Renal cortical epithelial cell (primary cell): ENCODE measurements around the gene TSSK2. TPM values are rescaled to one million over a fixed set of nuclear protein-coding genes. Genes with fewer than 3 reads are reported as not detected.

Experiments used
- DNase-seq: peaks from one replicate; pipeline ENCODE4 v3.0.0-alpha.2; 2011; ENCODE audit warnings: low read depth
- total RNA-seq: library from RNA; depleted of rRNA; stranded (reverse); fragments of >200 nt; gene quantifications from 2 replicates; pipeline ENCODE4 v1.2.3, GENCODE V29; 2014

Gene TSSK2
- total RNA-seq, 1 donor from 2014 or later, result not detected

GRCh38 chr22:19125011-19125410 is 6.1 kb upstream of the TSSK2 start:
- no peak for DNase-seq

- DNase-seq, result no peak
Observed at GRCh38 chr22:19125474-19126308, 5.4 kb upstream of the TSSK2 start.

GRCh38 chr22:19126309-19127273 is 4.5 kb upstream of the TSSK2 start:
- no peak for DNase-seq

GRCh38 chr22:19127329-19128008 is 3.6 kb upstream of the TSSK2 start:
- no peak for DNase-seq

GRCh38 chr22:19128009-19128401 is 3.1 kb upstream of the TSSK2 start:
- no peak for DNase-seq

GRCh38 chr22:19128946-19129727 is 2.0 kb upstream of the TSSK2 start:
- no peak for DNase-seq

GRCh38 chr22:19129871-19130270 is 1.2 kb upstream of the TSSK2 start:
- no peak for DNase-seq

GRCh38 chr22:19131685-19132015 is 542 bp downstream of the TSSK2 start:
- no peak for DNase-seq

GRCh38 chr22:19132153-19132552 is 1.0 kb downstream of the TSSK2 start:
- no peak for DNase-seq

- no peak for DNase-seq
Observed at GRCh38 chr22:19132693-19133400, 1.7 kb downstream of the TSSK2 start.

- DNase-seq, result no peak
Observed at GRCh38 chr22:19133561-19133960, 2.5 kb downstream of the TSSK2 start.

GRCh38 chr22:19134176-19134831 is 3.2 kb downstream of the TSSK2 start:
- DNase-seq, result no peak

GRCh38 chr22:19134874-19135273 is 3.8 kb downstream of the TSSK2 start:
- no peak for DNase-seq

GRCh38 chr22:19136915-19137314 is 5.8 kb downstream of the TSSK2 start:
- no peak for DNase-seq

GRCh38 chr22:19137384-19138216 is 6.5 kb downstream of the TSSK2 start:
- no peak for DNase-seq

GRCh38 chr22:19138217-19139000 is 7.3 kb downstream of the TSSK2 start:
- no peak for DNase-seq

GRCh38 chr22:19139001-19139356 is 7.9 kb downstream of the TSSK2 start:
- no peak for DNase-seq

GRCh38 chr22:19139974-19140373 is 8.9 kb downstream of the TSSK2 start:
- no peak for DNase-seq

GRCh38 chr22:19142394-19142793 is 11.3 kb downstream of the TSSK2 start:
- DNase-seq, result no peak
